H9 (cell line): ENCODE results near the gene HS3ST2. TPM values are rescaled to one million over a fixed set of nuclear protein-coding genes. Genes with fewer than 3 reads are reported as not detected.

Experiments
- DNase-seq: peaks from one replicate; pipeline ENCODE4 v3.0.0-alpha.2; 2017
- H2AFZ ChIP-seq: one replicate; pipeline ENCODE4 v1.6.1; 2013; ENCODE audit warnings: mild to moderate bottlenecking, low read length, control low read depth, moderate library complexity
- H2AK5ac ChIP-seq: 2 replicates; pipeline ENCODE4 v1.6.1; 2013; ENCODE audit warnings: low read length, control low read depth, mixed read lengths; ENCODE audit not compliant: insufficient read length
- H2BK120ac ChIP-seq: one replicate; pipeline ENCODE4 v1.6.1; 2013; ENCODE audit warnings: low read depth, mild to moderate bottlenecking, low read length, control low read depth, inconsistent platforms; ENCODE audit not compliant: poor library complexity, severe bottlenecking
- H2BK12ac ChIP-seq: 2 replicates; pipeline ENCODE4 v1.6.1; 2013; ENCODE audit warnings: low read length, control low read depth, mixed read lengths, low read depth; ENCODE audit not compliant: insufficient read length
- H2BK15ac ChIP-seq: 2 replicates; pipeline ENCODE4 v1.6.1; 2013; ENCODE audit warnings: low read depth, low read length, control low read depth
- H2BK20ac ChIP-seq: one replicate; pipeline ENCODE4 v1.6.1; 2013; ENCODE audit warnings: low read depth, mild to moderate bottlenecking, low read length, control low read depth, inconsistent platforms; ENCODE audit not compliant: poor library complexity, severe bottlenecking
- H2BK5ac ChIP-seq: 2 replicates; pipeline ENCODE4 v1.6.1; 2013; ENCODE audit warnings: low read length, control low read depth, mixed read lengths; ENCODE audit not compliant: insufficient read length
- H3K14ac ChIP-seq: 2 replicates; pipeline ENCODE4 v1.6.1; 2013; ENCODE audit warnings: low read length, control low read depth; ENCODE audit not compliant: insufficient read depth
- H3K18ac ChIP-seq: 2 replicates; pipeline ENCODE4 v1.6.1; 2013; ENCODE audit warnings: low read depth, mild to moderate bottlenecking, mixed read lengths, low read length, control low read depth; ENCODE audit not compliant: insufficient read length
- H3K23ac ChIP-seq: 2 replicates; pipeline ENCODE4 v1.6.1; 2013; ENCODE audit warnings: low read length, control low read depth, mixed read lengths, low read depth; ENCODE audit not compliant: insufficient read length
- H3K23me2 ChIP-seq: 2 replicates; pipeline ENCODE4 v1.6.1; 2013; ENCODE audit warnings: low read depth, mild to moderate bottlenecking, mixed read lengths, low read length, control low read depth; ENCODE audit not compliant: insufficient read length, poor library complexity, severe bottlenecking
- H3K27ac ChIP-seq: 2 replicates; pipeline ENCODE4 v1.5.1; 2013; ENCODE audit warnings: low read length, control low read depth, mixed read lengths, low read depth; ENCODE audit not compliant: insufficient read length
- H3K27me3 ChIP-seq: 2 replicates; pipeline ENCODE4 v1.6.1; 2013; ENCODE audit warnings: low read length, control low read depth, inconsistent platforms; ENCODE audit not compliant: insufficient read depth
- H3K4ac ChIP-seq: 2 replicates; pipeline ENCODE4 v1.6.1; 2013; ENCODE audit warnings: low read depth, mild to moderate bottlenecking, control low read depth, inconsistent platforms, low read length, moderate library complexity
- H3K4me1 ChIP-seq: 2 replicates; pipeline ENCODE4 v1.6.1; 2013; ENCODE audit warnings: low read length, control low read depth, inconsistent platforms; ENCODE audit not compliant: insufficient read depth
- H3K4me2 ChIP-seq: 2 replicates; pipeline ENCODE4 v1.6.1; 2013; ENCODE audit warnings: low read length, control low read depth, mixed read lengths; ENCODE audit not compliant: insufficient read length, insufficient read depth
- H3K56ac ChIP-seq: 2 replicates; pipeline ENCODE4 v1.6.1; 2013; ENCODE audit warnings: low read depth, mild to moderate bottlenecking, mixed read lengths, low read length, control low read depth; ENCODE audit not compliant: insufficient read length
- H3K79me1 ChIP-seq: 2 replicates; pipeline ENCODE4 v1.6.1; 2013; ENCODE audit warnings: low read depth, mild to moderate bottlenecking, moderate library complexity, low read length, control low read depth, inconsistent platforms; ENCODE audit not compliant: insufficient read depth, poor library complexity, severe bottlenecking
- H3K79me2 ChIP-seq: 2 replicates; pipeline ENCODE4 v1.6.1; 2013; ENCODE audit warnings: low read length, control low read depth, inconsistent platforms; ENCODE audit not compliant: insufficient read depth
- H3K9ac ChIP-seq: 2 replicates; pipeline ENCODE4 v1.6.1; 2013; ENCODE audit warnings: low read length, control low read depth, mixed read lengths; ENCODE audit not compliant: insufficient read length; ENCODE audit errors: extremely low read depth
- H3K9me3 ChIP-seq: one replicate; pipeline ENCODE4 v1.6.1; 2013; ENCODE audit warnings: low read depth, low read length, inconsistent platforms; ENCODE audit not compliant: control insufficient read depth
- H3T11ph ChIP-seq: one replicate; pipeline ENCODE4 v1.6.1; 2013; ENCODE audit warnings: mild to moderate bottlenecking, low read length, control low read depth, inconsistent platforms
- H4K20me1 ChIP-seq: one replicate; pipeline ENCODE4 v1.6.1; 2013; ENCODE audit not compliant: control insufficient read depth, insufficient read length, insufficient read depth
- H4K5ac ChIP-seq: 2 replicates; pipeline ENCODE4 v1.6.1; 2013; ENCODE audit warnings: low read depth, mild to moderate bottlenecking, mixed read lengths, low read length, control low read depth; ENCODE audit not compliant: insufficient read length
- H4K8ac ChIP-seq: replicated peaks from 2 replicates; pipeline ENCODE4 v1.6.1; 2013; ENCODE audit warnings: low read length, control low read depth, mixed read lengths, low read depth; ENCODE audit not compliant: insufficient read length
- H4K91ac ChIP-seq: 2 replicates; pipeline ENCODE4 v1.6.1; 2013; ENCODE audit warnings: low read depth, mild to moderate bottlenecking, moderate library complexity, mixed read lengths, low read length, control low read depth; ENCODE audit not compliant: insufficient read length
- H3K27ac Mint-ChIP-seq, 3 experiments: 2 replicates in 2 of 3; 3 replicates in 1 of 3; pipeline ENCODE4 v1.8.0; 2020 to 2021; ENCODE audit warnings: mixed read lengths in 3 of 3, mild to moderate bottlenecking in 1 of 3, moderate library complexity in 1 of 3
- H3K27me3 Mint-ChIP-seq: 2 replicates; pipeline ENCODE4 v1.8.0; 2021; ENCODE audit warnings: low read depth, mild to moderate bottlenecking, moderate library complexity, mixed read lengths
- H3K36me3 Mint-ChIP-seq, 3 experiments: 2 replicates in 2 of 3; 3 replicates in 1 of 3; pipeline ENCODE4 v1.8.0; 2020 to 2021; ENCODE audit warnings: low read depth in 3 of 3, mixed read lengths in 3 of 3; ENCODE audit not compliant: insufficient read depth in 1 of 3
- H3K4me1 Mint-ChIP-seq, 2 experiments: 2 replicates each; pipeline ENCODE4 v1.8.0; 2020; ENCODE audit warnings: mixed read lengths in 2 of 2
- H3K4me3 Mint-ChIP-seq, 2 experiments: 2 replicates in 1 of 2; 3 replicates in 1 of 2; pipeline ENCODE4 v1.8.0; 2020 to 2021; ENCODE audit warnings: mild to moderate bottlenecking in 2 of 2, mixed read lengths in 2 of 2, moderate library complexity in 1 of 2
- H3K9me3 Mint-ChIP-seq, 2 experiments: 2 replicates in 1 of 2; 3 replicates in 1 of 2; pipeline ENCODE4 v1.8.0; 2020; ENCODE audit warnings: mild to moderate bottlenecking in 2 of 2, mixed read lengths in 2 of 2, moderate library complexity in 1 of 2
- whole genome bisulfite sequencing: extraction: QIAGEN DNeasy Blood & Tissue Kit; methylation state at CpG from one replicate; pipeline ENCODE4 v1.1.7; 2013; ENCODE audit warnings: missing lambda C conversion rate, low lambda C conversion rate, mixed read lengths; ENCODE audit not compliant: insufficient read length; ENCODE audit errors: extremely low coverage; 5-methylcytosine and 5-hydroxymethylcytosine counted together
- total RNA-seq: library from RNA; stranded (reverse); gene quantifications from 2 replicates; pipeline ENCODE4 v1.2.1, GENCODE V29; 2021
- TF ChIP-seq, protein P1 (sequence below): fragments of 200-600 bp; sonication (generic); conservative IDR thresholded peaks from 3 replicates; pipeline ENCODE4 v1.8.0; 2021; ENCODE audit warnings: antibody characterized with exemption, mild to moderate bottlenecking

The HS3ST2 gene
- total RNA-seq, 1 experiment from 2014 or later: 3.1 TPM

GRCh38 chr16:22945361-22945760 lies 131.4 kb downstream of the HS3ST2 start:
- Histone ChIP-seq H2BK5ac (no peak overlapping the region), H4K20me1 (no peaks in the 10 kb centered on the region), H4K5ac (no peak overlapping the region), H3K23ac (no peak overlapping the region), H3K56ac (no peak overlapping the region), H4K8ac (no peak overlapping the region), H3K9ac (no peak overlapping the region), H2AFZ (peak overlapping the region; percentile 15), H3K4me2 (no peak overlapping the region), H3K18ac (no peak overlapping the region), H2AK5ac (no peak overlapping the region), H3K27me3 (no peaks in the 10 kb centered on the region), H3K27ac (no peak overlapping the region), H3K23me2 (no peaks in the 10 kb centered on the region), H2BK120ac (no peak overlapping the region), H3T11ph (no peak overlapping the region), H3K79me1 (no peaks in the 10 kb centered on the region), H3K9me3 (no peaks in the 10 kb centered on the region), H2BK12ac (no peak overlapping the region), H3K14ac (no peak overlapping the region), H4K91ac (no peak overlapping the region), H3K79me2 (no peaks in the 10 kb centered on the region), H3K4ac (no peak overlapping the region), H3K4me1 (no peaks in the 10 kb centered on the region), H2BK20ac (no peak overlapping the region), H2BK15ac (no peak overlapping the region)
- TF ChIP-seq, protein P1, sequence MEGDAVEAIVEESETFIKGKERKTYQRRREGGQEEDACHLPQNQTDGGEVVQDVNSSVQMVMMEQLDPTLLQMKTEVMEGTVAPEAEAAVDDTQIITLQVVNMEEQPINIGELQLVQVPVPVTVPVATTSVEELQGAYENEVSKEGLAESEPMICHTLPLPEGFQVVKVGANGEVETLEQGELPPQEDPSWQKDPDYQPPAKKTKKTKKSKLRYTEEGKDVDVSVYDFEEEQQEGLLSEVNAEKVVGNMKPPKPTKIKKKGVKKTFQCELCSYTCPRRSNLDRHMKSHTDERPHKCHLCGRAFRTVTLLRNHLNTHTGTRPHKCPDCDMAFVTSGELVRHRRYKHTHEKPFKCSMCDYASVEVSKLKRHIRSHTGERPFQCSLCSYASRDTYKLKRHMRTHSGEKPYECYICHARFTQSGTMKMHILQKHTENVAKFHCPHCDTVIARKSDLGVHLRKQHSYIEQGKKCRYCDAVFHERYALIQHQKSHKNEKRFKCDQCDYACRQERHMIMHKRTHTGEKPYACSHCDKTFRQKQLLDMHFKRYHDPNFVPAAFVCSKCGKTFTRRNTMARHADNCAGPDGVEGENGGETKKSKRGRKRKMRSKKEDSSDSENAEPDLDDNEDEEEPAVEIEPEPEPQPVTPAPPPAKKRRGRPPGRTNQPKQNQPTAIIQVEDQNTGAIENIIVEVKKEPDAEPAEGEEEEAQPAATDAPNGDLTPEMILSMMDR: no peak
- Mint-ChIP-seq H3K4me1 (peaks cover 9 to 21% of the 10 kb centered on the region in 2 experiments), H3K27me3 (peaks cover 39% of the 10 kb centered on the region), H3K36me3 (no peaks in the 10 kb centered on the region), H3K9me3 (no peaks in the 10 kb centered on the region; a peak in 1 of 5 replicates), H3K27ac (no peak overlapping the region), H3K4me3 (no peak overlapping the region)
- WGBS: no CpG with 5 or more reads among the region's 1 CpG
- DNase-seq: no peak
